Mesendoderm (in vitro differentiated cells): ENCODE data around the gene TBC1D4.
A peak's percentile ranks its signal among the peaks of the same experiment; 100 is the strongest.
"Not testable (repeated sequence)": the region's sequence is repeated elsewhere in the genome, so short reads cannot be mapped to it uniquely, and the experiment has no call there.

Experiments used
- DNase-seq: peaks from one replicate; pipeline ENCODE4 v3.0.0; 2013
- H2AK5ac ChIP-seq: 2 replicates; pipeline ENCODE4 v1.6.1; 2013; ENCODE audit warnings: low read length, inconsistent platforms
- H2BK120ac ChIP-seq: 2 replicates; pipeline ENCODE4 v1.6.1; 2013; ENCODE audit warnings: low read depth, mild to moderate bottlenecking, low read length, moderate library complexity, mixed read lengths
- H2BK15ac ChIP-seq: replicated peaks from 2 replicates; pipeline ENCODE4 v1.6.1; 2013; ENCODE audit warnings: low read depth, mild to moderate bottlenecking, moderate library complexity
- H2BK5ac ChIP-seq: 2 replicates; pipeline ENCODE4 v1.6.1; 2013; ENCODE audit warnings: low read length, inconsistent platforms
- H3K18ac ChIP-seq: 2 replicates; pipeline ENCODE4 v1.6.1; 2013; ENCODE audit warnings: mild to moderate bottlenecking, low read length, mixed read lengths
- H3K23ac ChIP-seq: one replicate; pipeline ENCODE4 v1.6.1; 2013; ENCODE audit warnings: low read length
- H3K27ac ChIP-seq: 2 replicates; pipeline ENCODE4 v1.5.1; 2013; ENCODE audit warnings: low read depth, mild to moderate bottlenecking, inconsistent platforms, low read length, moderate library complexity
- H3K27me3 ChIP-seq: 2 replicates; pipeline ENCODE4 v1.6.1; 2013; ENCODE audit warnings: low read length, control low read depth, mild to moderate bottlenecking, inconsistent platforms; ENCODE audit not compliant: insufficient read depth, poor library complexity
- H3K36me3 ChIP-seq: 2 replicates; pipeline ENCODE4 v1.6.1; 2013; ENCODE audit warnings: low read length, inconsistent platforms; ENCODE audit not compliant: control insufficient read depth, insufficient read depth
- H3K4ac ChIP-seq: one replicate; pipeline ENCODE4 v1.6.1; 2013; ENCODE audit warnings: low read depth, mild to moderate bottlenecking, low read length, moderate library complexity
- H3K4me1 ChIP-seq: 2 replicates; pipeline ENCODE4 v1.6.1; 2013; ENCODE audit warnings: low read depth, low read length, inconsistent platforms; ENCODE audit not compliant: control insufficient read depth
- H3K4me2 ChIP-seq: 2 replicates; pipeline ENCODE4 v1.6.1; 2013; ENCODE audit warnings: low read length
- H3K4me3 ChIP-seq: 2 replicates; pipeline ENCODE4 v1.5.1; 2013; ENCODE audit warnings: mild to moderate bottlenecking, low read length
- H3K56ac ChIP-seq: one replicate; pipeline ENCODE4 v1.6.1; 2013; ENCODE audit warnings: low read length
- H3K79me1 ChIP-seq: 2 replicates; pipeline ENCODE4 v1.6.1; 2013; ENCODE audit warnings: low read length, inconsistent platforms
- H3K79me2 ChIP-seq: 2 replicates; pipeline ENCODE4 v1.6.1; 2013; ENCODE audit warnings: mild to moderate bottlenecking, low read length; ENCODE audit not compliant: control insufficient read depth, insufficient read depth
- H3K9ac ChIP-seq: 2 replicates; pipeline ENCODE4 v1.6.1; 2013; ENCODE audit warnings: low read length, inconsistent platforms
- H4K5ac ChIP-seq: one replicate; pipeline ENCODE4 v1.6.1; 2013; ENCODE audit warnings: low read length
- H4K8ac ChIP-seq: one replicate; pipeline ENCODE4 v1.6.1; 2013; ENCODE audit warnings: low read depth, mild to moderate bottlenecking, control low read depth, low read length, moderate library complexity
- WGBS: extraction: QIAGEN DNeasy Blood & Tissue Kit; methylation state at CpG from one replicate; pipeline ENCODE4 v1.1.7; 2013; ENCODE audit warnings: low lambda C conversion rate, missing lambda C conversion rate; ENCODE audit not compliant: insufficient coverage; ENCODE audit errors: extremely low coverage; 5-methylcytosine and 5-hydroxymethylcytosine counted together

TBC1D4 gene

DNA sequence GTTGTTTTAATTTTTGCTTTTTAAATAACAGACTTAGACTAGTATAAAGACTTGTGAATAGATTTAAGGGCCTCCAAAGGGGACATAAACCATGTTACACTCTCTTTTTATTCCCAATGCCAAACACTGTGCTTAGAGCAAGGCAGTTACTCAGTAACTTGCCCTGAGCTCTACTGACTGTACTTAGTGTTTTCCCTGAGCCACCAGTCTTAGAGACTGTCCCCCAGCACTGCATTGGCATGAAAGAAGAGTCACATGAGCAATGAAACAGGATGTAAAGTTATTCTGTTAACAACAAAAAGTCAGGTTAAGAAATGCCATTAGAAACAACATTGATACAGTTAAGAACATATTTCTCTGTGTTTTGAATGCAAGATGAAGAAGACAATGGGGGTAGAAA is 187.9 kb downstream of the TBC1D4 start:
- no peak overlapping the region for H3K23ac ChIP-seq
- no peaks in the 10 kb centered on the region for H3K36me3 ChIP-seq
- no peak overlapping the region for H3K4me3 ChIP-seq
- H2AK5ac ChIP-seq: no peak overlapping the region
- H4K5ac ChIP-seq: no peak overlapping the region
- no peak overlapping the region for H3K4me2 ChIP-seq
- H2BK15ac ChIP-seq: no peak overlapping the region
- no peak overlapping the region for H3K27ac ChIP-seq
- H3K4ac ChIP-seq: no peak overlapping the region
- H3K18ac ChIP-seq: no peak overlapping the region
- no peaks in the 10 kb centered on the region for H3K79me1 ChIP-seq
- H3K9ac ChIP-seq: no peak overlapping the region
- H2BK120ac ChIP-seq: no peak overlapping the region
- H3K4me1 ChIP-seq: peaks cover under 1% of the 10 kb centered on the region
- H3K79me2 ChIP-seq: no peaks in the 10 kb centered on the region
- DNase-seq: no peak
- no peaks in the 10 kb centered on the region for H3K27me3 ChIP-seq
- no peak overlapping the region for H4K8ac ChIP-seq
- no peak overlapping the region for H3K56ac ChIP-seq
- H2BK5ac ChIP-seq: no peak overlapping the region

DNA sequence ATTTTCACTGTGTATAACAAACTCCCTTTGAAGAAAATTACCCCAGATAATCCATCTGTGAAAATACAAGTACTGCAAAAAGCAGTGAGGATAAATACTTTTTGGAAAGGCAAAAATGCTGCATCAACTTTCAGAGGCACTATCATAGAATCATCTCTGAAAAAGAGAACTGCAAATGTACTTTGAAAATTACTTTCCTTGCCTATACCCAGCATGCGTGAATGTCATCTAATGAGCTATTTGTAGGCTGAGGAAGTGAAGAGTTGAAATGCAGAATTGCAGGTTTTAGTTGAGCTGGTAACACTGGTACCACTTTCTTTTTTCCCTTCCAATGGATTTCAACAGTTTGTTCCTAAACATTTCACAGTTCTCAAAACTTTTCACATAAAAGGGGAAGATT is 196.7 kb downstream of the TBC1D4 start:
- H3K36me3 ChIP-seq: no peaks in the 10 kb centered on the region
- no peak for DNase-seq

DNA sequence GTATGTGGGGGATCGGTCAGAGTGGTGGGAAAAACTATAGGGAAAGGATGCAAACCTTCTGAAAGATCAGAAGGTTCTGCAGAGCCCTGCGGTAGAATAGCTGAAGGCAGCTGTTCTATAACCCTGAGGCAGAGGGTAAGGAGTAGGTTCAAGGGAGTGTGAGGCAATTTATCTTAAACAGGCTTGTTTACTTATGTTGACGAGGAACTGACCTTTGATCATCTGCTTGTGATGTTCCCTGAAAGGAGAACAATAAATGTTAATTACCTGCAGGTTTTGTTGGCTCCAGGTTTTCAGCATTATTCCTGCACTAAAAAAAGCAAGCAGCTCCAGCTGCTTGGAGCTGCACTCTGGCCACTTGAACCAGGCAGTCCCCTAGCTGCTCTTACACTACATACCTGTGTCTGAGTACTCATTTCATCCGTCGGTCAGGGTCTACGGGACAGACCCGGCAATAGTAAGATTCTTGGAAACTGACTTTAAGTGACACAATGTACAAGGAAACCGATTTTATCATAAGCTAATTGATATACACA is 202.1 kb downstream of the TBC1D4 start:
- no peaks in the 10 kb centered on the region for H3K36me3 ChIP-seq
- H2BK120ac ChIP-seq: no peak overlapping the region
- no peaks in the 10 kb centered on the region for H3K79me2 ChIP-seq
- H4K5ac ChIP-seq: no peak overlapping the region
- H3K56ac ChIP-seq: no peak overlapping the region
- peak; percentile 47 for DNase-seq
- H3K9ac ChIP-seq: no peak overlapping the region
- H3K4me3 ChIP-seq: no peak overlapping the region
- H2AK5ac ChIP-seq: no peak overlapping the region
- no peak overlapping the region for H3K18ac ChIP-seq
- no peak overlapping the region for H4K8ac ChIP-seq
- no peak overlapping the region for H2BK5ac ChIP-seq
- no peak overlapping the region for H3K27ac ChIP-seq
- no peak overlapping the region for H3K23ac ChIP-seq
- H3K4ac ChIP-seq: no peak overlapping the region
- H3K4me1 ChIP-seq: no peaks in the 10 kb centered on the region
- no peak overlapping the region for H2BK15ac ChIP-seq
- no CpG with 5 or more reads among the region's 8 CpGs for WGBS
- H3K79me1 ChIP-seq: no peaks in the 10 kb centered on the region
- no peaks in the 10 kb centered on the region for H3K27me3 ChIP-seq
- no peak overlapping the region for H3K4me2 ChIP-seq

More for the DNA sequence above, 196.7 kb downstream of the TBC1D4 start:
- no peak overlapping the region for H3K56ac ChIP-seq
- no peaks in the 10 kb centered on the region for H3K4me1 ChIP-seq
- H3K79me1 ChIP-seq: no peaks in the 10 kb centered on the region
- no CpG with 5 or more reads among the region's 1 CpG for WGBS
- no peak overlapping the region for H3K4me3 ChIP-seq
- H2BK5ac ChIP-seq: no peak overlapping the region
- H3K18ac ChIP-seq: no peak overlapping the region
- no peak overlapping the region for H3K9ac ChIP-seq
- H3K27me3 ChIP-seq: no peaks in the 10 kb centered on the region
- H2BK15ac ChIP-seq: no peak overlapping the region
- no peak overlapping the region for H3K23ac ChIP-seq
- no peak overlapping the region for H3K4me2 ChIP-seq
- H2BK120ac ChIP-seq: no peak overlapping the region
- H4K8ac ChIP-seq: no peak overlapping the region
- H2AK5ac ChIP-seq: no peak overlapping the region
- H3K79me2 ChIP-seq: no peaks in the 10 kb centered on the region
- H4K5ac ChIP-seq: no peak overlapping the region
- H3K4ac ChIP-seq: no peak overlapping the region
- H3K27ac ChIP-seq: no peak overlapping the region

DNA sequence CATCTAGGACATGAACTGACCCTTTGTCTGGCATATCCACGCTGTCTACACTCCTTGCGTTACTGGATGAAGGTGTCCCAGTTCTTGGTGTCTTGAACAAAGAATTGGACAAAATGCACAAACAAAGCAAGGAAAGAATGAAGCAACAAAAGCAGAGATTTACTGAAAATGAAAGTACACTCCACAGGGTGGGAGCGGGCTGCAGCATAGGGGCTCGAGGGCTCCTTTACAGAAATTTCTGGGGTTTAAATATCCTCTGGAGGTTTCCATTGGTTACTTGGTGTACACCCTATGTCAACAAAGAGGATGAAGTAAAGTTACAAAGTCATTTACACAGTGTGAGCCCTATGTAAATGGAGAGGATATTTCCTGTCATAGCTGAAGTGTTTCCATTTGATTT is 208.3 kb downstream of the TBC1D4 start:
- not testable (repeated sequence) for H3K56ac ChIP-seq, H4K8ac ChIP-seq, H3K4me1 ChIP-seq, H3K4me2 ChIP-seq, H3K4ac ChIP-seq, H3K36me3 ChIP-seq, DNase-seq, H2BK15ac ChIP-seq, H3K79me2 ChIP-seq, H2AK5ac ChIP-seq, H3K23ac ChIP-seq, H3K18ac ChIP-seq, H3K9ac ChIP-seq, H4K5ac ChIP-seq, H3K27ac ChIP-seq, H3K79me1 ChIP-seq, H3K27me3 ChIP-seq, H3K4me3 ChIP-seq, H2BK5ac ChIP-seq, H2BK120ac ChIP-seq
- whole genome bisulfite sequencing: no CpG with 5 or more reads among the region's 4 CpGs

DNA sequence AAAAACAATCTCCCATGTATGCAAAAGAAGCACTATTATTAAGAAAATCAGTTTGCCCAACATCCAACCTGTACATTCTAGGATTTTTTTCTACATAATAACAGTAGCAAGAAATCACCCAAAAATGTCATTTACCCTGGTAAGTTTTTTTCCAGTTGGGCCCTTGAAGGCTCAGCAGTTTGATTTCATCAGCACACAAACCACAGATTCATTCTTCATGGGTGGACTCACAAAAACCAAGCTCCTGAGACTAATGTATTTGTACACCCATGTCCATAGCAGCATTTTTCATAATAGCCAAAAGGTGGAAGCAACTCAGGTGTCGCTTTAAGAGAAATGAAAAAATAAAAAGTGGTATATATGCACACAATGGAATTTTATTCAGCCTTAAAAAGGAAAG is 210.1 kb downstream of the TBC1D4 start:
- no peak overlapping the region for H2BK120ac ChIP-seq
- no peak overlapping the region for H4K5ac ChIP-seq
- no peak overlapping the region for H2BK15ac ChIP-seq
- H3K56ac ChIP-seq: no peak overlapping the region
- no peaks in the 10 kb centered on the region for H3K36me3 ChIP-seq
- no peak overlapping the region for H2AK5ac ChIP-seq
- no peak overlapping the region for H3K27ac ChIP-seq
- no peak overlapping the region for H3K18ac ChIP-seq
- H3K4me2 ChIP-seq: no peak overlapping the region
- no peaks in the 10 kb centered on the region for H3K27me3 ChIP-seq
- no peak for DNase-seq
- no peaks in the 10 kb centered on the region for H3K4me1 ChIP-seq
- no peak overlapping the region for H3K9ac ChIP-seq
- H3K23ac ChIP-seq: no peak overlapping the region
- H3K79me1 ChIP-seq: no peaks in the 10 kb centered on the region
- H2BK5ac ChIP-seq: no peak overlapping the region
- no peak overlapping the region for H4K8ac ChIP-seq
- H3K79me2 ChIP-seq: no peaks in the 10 kb centered on the region
- WGBS: no CpG with 5 or more reads among the region's 1 CpG
- no peak overlapping the region for H3K4ac ChIP-seq
- H3K4me3 ChIP-seq: no peak overlapping the region

DNA sequence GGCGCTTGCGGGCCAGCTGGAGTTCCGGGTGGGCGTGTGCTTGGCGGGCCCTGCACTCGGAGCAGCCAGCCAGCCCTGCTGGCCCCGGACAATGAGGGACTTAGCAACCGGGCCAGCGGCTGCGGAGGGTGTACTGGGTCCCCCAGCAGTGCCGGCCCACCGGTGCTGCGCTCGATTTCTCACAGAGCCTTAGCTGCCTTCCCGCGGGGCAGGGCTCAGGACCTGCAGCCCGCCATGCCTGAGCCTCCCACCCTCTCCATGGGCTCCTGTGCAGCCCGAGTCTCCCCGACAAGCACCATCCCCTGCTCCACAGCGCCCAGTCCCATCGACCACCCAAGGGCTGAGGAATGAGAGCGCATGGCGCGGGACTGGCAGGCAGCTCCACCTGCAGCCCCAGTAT is 213.5 kb downstream of the TBC1D4 start:
- H3K79me2 ChIP-seq, H3K27ac ChIP-seq, H3K56ac ChIP-seq, H2BK5ac ChIP-seq, H2BK15ac ChIP-seq, H4K8ac ChIP-seq, H2BK120ac ChIP-seq, H3K23ac ChIP-seq, H3K27me3 ChIP-seq, H4K5ac ChIP-seq, H3K4ac ChIP-seq, H3K4me3 ChIP-seq, H3K9ac ChIP-seq, DNase-seq, H2AK5ac ChIP-seq, H3K4me1 ChIP-seq, H3K36me3 ChIP-seq, H3K18ac ChIP-seq, H3K79me1 ChIP-seq, H3K4me2 ChIP-seq: not testable (repeated sequence)
- WGBS: no CpG with 5 or more reads among the region's 24 CpGs
